ENCODE measurements around the gene CALD1.

The CALD1 gene

GRCh38 chr7:134900166-134900982 is 120.9 kb downstream of the CALD1 start:
- DNase-seq: no peak

GRCh38 chr7:134901389-134902020 is 122.1 kb downstream of the CALD1 start:
- no peak for DNase-seq

- DNase-seq: no peak
Measured at GRCh38 chr7:134902058-134902457, 122.6 kb downstream of the CALD1 start.

GRCh38 chr7:134903073-134903790 is 123.8 kb downstream of the CALD1 start:
- no peak for DNase-seq

GRCh38 chr7:134905375-134905774 is 125.9 kb downstream of the CALD1 start:
- DNase-seq: no peak

GRCh38 chr7:134907000-134907399 is 127.6 kb downstream of the CALD1 start:
- no peak for DNase-seq

- no peak for DNase-seq
Measured at GRCh38 chr7:134907639-134908038, 128.2 kb downstream of the CALD1 start.

GRCh38 chr7:134908289-134908688 is 128.9 kb downstream of the CALD1 start:
- no peak for DNase-seq

GRCh38 chr7:134910214-134910890 is 130.9 kb downstream of the CALD1 start:
- DNase-seq: no peak

GRCh38 chr7:134910968-134911367 is 131.5 kb downstream of the CALD1 start:
- DNase-seq: no peak

- no peak for DNase-seq
Measured at GRCh38 chr7:134916171-134916883, 136.9 kb downstream of the CALD1 start.

- no peak for DNase-seq
Measured at GRCh38 chr7:134919240-134919641, 139.8 kb downstream of the CALD1 start.

- no peak for DNase-seq
Measured at GRCh38 chr7:134920026-134920753, 140.8 kb downstream of the CALD1 start.

- no peak for DNase-seq
Measured at GRCh38 chr7:134922720-134923704, 143.6 kb downstream of the CALD1 start.

- DNase-seq: no peak
Measured at GRCh38 chr7:134925766-134926165, 146.3 kb downstream of the CALD1 start.

GRCh38 chr7:134926396-134926795 is 147.0 kb downstream of the CALD1 start:
- DNase-seq: no peak

GRCh38 chr7:134927076-134927475 is 147.6 kb downstream of the CALD1 start:
- DNase-seq: no peak

- no peak for DNase-seq
Measured at GRCh38 chr7:134927723-134928122, 148.3 kb downstream of the CALD1 start.

- no peak for DNase-seq
Measured at GRCh38 chr7:134928554-134928953, 149.1 kb downstream of the CALD1 start.

GRCh38 chr7:134931487-134931886 is 152.1 kb downstream of the CALD1 start:
- no peak for DNase-seq
